Pulmonary artery endothelial cell (primary cell): ENCODE results near the gene FOXP1. TPM values are rescaled to one million over a fixed set of nuclear protein-coding genes. Genes with fewer than 3 reads are reported as not detected.

ENCODE experiments used
- DNase-seq: peaks from one replicate; pipeline ENCODE4 v3.0.0-alpha.2; 2011; ENCODE audit warnings: low read depth, low spot score
- total RNA-seq: library from RNA; depleted of rRNA; stranded (reverse); fragments of >200 nt; gene quantifications from 2 replicates; pipeline ENCODE4 v1.2.3, GENCODE V29; 2014

The FOXP1 gene
- total RNA-seq, 1 donor from 2014 or later: 48.2 TPM

DNA sequence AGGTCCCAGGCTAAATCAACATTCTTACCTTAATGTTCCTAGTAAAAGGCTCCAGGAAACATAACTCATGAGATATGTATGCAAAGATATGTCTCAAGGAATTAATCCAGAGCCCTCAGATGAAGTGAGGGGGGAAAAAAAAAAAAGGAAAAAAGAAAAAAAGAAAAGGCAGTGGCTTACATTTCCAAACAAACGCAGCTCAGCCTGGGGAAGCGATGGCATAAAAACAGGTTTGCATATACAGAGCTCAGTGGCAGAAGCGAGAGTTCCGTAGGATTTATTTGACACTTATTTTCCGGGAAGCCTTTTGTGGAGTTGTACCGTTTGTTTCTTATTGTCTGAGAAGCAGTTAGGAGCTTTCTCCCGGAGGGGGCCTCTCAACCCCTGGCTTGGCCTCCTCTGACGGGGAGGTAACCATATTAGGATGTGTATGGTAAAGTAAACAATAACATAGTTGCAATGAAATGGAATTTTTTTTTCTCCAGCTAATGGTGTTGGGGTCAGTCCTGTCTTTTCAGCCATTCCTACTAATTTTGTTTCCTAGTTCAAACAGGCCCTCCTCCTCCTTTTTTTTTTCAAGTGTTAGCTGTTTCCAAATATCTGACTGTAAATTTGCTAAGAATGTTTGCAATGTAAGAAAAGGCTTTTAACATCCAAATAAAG lies 338.6 kb downstream of the FOXP1 start:
- DNase-seq: no peak

- DNase-seq: no peak
Measured at GRCh38 chr3:71244153-71244825, 339.2 kb downstream of the FOXP1 start.

GRCh38 chr3:71243229-71243628 lies 340.3 kb downstream of the FOXP1 start:
- DNase-seq: no peak

DNA sequence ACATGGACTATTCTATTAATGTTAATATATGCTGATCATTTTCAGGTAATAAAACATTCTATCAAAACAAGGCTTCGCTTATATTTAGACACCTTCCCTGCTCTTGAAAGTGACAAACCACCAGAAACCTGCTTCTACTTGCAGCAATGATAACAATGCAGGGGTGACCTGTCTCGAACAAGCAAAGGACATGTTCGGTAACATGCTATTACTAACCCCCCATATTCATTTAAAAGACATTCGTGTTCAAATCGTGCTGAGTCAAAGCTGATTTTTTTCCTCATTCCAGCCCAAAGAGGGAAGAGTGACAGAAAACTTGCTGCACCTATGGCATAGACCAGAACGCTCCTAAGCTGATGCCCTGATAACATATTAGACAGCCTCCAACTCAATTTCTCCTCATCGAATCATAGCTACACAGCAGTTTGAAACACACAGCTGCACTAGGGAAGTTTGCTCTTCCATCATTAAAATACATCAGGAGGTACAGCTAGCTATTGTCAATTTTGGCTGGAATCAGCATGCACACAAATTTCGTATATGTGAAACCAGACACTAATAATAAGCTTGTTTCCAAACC lies 341.5 kb downstream of the FOXP1 start:
- DNase-seq: no peak

- no peak for DNase-seq
Measured at GRCh38 chr3:71241246-71241901, 342.2 kb downstream of the FOXP1 start.

GRCh38 chr3:71240034-71240433 lies 343.5 kb downstream of the FOXP1 start:
- no peak for DNase-seq

DNA sequence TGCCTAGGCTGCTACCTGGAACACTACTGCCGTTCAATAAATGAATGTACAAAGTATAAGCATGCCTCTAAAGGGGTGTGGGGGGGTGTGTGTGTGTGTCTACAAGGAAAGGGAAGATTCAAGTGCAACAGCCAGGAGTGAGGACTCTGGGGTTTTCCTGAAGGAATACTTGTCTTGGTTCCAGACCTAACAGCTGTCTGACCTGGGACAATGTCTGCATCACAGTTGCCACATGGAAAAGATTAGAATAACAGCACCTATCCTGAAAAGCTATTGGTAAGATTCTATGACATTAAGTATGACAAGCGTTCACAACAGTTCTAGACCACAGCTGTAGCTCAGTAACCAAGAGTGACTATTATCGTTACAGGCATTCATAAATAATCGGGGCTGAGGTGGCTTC lies 345.2 kb downstream of the FOXP1 start:
- DNase-seq: no peak

DNA sequence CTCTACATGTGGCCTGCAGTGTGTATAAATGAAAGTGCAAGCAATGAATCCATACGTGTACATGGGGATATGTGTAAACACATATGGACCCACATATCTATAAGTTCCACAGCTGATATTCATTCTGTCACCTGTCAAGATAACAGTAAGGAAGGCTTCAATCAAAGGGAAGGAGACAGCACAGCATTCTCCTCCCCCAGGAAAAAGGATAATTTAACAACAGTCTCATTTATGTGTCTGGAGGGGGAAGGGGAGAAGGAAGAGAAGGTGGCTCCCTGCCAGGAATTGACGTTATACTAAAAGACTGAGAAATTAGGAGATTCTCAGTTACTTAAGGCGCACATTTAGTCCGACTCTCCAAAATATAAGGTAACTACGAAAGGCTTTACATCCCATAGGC lies 345.9 kb downstream of the FOXP1 start:
- no peak for DNase-seq

- DNase-seq: no peak
Measured at GRCh38 chr3:71235846-71236245, 347.7 kb downstream of the FOXP1 start.

DNA sequence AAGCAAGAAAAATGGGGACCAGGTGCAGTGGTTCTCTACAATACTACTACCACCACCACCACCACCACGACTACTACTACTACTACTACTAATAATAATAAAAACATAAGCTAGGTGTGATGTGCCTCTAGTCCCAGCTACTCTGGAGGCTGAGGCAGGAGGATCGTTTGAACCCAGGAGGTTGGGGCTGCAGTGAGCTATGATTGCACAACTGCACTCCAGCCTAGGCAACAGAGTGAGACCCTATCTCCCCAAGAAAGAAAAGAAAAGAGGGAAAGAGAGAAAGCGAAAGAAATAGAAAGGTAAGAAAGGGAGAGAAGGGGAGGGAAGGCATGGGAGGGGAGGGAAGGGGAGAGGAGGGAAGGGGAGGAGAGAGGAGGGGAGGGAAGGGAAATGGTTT lies 350.6 kb downstream of the FOXP1 start:
- DNase-seq: no peak

DNA sequence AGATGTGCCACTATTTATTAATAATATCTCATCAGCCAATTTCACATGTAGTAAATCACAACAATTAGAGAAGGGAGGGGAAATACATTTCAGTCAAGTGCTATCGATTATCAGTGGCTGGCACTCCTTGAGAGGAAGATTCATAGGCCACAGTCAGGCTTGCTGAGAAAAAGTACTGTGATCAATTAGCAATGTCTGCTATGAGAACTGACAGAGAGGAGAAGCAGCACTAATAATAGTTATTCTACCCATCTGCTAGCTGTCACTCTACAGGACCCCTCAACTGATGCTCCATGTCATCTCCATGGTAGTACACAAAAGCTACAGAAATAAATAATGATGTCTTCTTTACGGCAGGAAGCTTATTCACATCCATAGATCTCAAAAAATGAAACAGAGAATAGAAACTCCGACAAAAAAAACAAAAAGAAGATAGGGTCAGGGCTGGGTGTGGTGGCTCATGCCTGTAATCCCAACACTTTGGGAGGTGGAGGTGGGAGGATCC lies 351.3 kb downstream of the FOXP1 start:
- no peak for DNase-seq

DNA sequence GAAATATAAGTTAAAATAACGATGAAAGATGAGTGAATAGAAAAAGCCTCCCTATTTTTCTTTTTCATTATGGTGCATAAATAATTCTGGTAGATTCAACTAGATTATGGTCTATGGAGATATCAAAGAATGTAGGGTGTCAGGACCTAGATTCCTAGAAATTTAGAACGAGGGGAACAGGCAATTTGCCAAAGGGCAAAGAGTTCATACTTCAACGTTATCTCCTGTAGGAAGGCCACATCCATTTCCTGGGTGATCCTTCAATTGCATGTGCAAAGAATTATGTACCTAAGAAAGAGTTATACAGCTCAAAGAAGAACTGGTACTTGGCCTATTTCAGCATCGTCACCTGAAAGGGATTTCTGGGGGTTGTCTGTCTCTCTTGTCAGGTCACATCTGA lies 351.8 kb downstream of the FOXP1 start:
- no peak for DNase-seq

GRCh38 chr3:71229905-71230657 lies 353.4 kb downstream of the FOXP1 start:
- DNase-seq: no peak

GRCh38 chr3:71228156-71228866 lies 355.2 kb downstream of the FOXP1 start:
- DNase-seq: no peak

DNA sequence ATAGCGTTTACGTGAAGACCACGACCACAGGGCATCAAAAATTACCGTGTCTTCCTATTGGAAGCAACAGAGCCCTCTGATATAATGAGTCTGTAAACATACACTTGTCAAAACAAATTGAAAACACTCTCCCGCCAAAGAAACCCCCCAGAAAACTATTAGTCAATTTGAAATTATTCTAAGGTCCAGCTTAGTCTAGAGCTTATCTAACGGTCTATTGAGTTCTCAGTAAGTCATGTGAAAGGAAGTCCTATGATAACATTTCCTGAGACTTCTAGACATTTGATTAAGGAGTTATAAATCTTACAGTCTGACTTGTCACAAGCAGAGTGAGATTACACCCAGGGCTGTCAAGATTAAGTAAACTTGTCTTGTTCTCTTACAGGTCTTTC lies 356.3 kb downstream of the FOXP1 start:
- DNase-seq: no peak

- DNase-seq: no peak
Measured at GRCh38 chr3:71226565-71227269, 356.8 kb downstream of the FOXP1 start.

DNA sequence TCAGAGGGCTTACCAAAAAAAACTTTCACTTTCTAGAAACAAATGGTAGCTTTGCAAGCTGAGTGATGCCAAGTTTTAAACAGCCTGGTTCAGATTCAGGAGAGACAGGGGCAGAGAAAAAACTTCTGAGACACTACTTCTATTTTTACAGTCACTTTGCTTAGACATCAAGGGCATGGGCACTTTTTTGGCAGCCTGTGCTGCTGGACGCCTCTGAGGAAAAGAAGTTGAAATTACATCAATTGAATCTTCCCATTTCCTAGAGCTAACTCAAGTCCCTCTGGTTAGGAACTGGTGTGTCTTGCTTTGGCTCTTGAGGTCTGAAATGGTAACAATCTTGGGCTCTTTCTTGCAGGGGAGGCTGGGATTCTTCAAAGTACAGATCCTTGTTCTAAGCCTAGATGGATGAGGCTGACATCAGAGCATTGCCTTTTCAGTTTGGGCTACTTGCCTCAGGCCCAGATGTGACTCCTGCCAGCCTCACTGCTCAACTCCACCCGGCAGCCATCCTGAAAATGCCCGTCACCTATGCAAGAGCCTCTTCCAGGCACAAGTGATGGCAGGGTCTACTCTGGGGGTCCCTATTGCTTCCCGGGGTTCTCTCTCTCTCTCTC lies 357.5 kb downstream of the FOXP1 start:
- no peak for DNase-seq

- no peak for DNase-seq
Measured at GRCh38 chr3:71225002-71225684, 358.4 kb downstream of the FOXP1 start.
